Gastroesophageal sphincter (tissue), 4 donors: ENCODE data around the gene CCDC122. TPM values are rescaled to one million over a fixed set of nuclear protein-coding genes. Genes with fewer than 3 reads are reported as not detected.

Experiments used
- ATAC-seq: fragments of 150-250 bp; one replicate; pipeline ENCODE4 v1.9.1; 2016; ENCODE audit warnings: mild to moderate bottlenecking, moderate library complexity
- H3K27ac ChIP-seq, 4 donors: fragments of 200-600 bp; sonication (generic) in 3 of 4; 1 replicate in 3 of 4; 2 replicates in 1 of 4; pipeline ENCODE4 v1.5.1; 2016 to 2019
- H3K27me3 ChIP-seq: fragments of 200-600 bp; sonication (generic); one replicate; pipeline ENCODE4 v1.5.1; 2019
- H3K36me3 ChIP-seq, 2 donors: fragments of 200-600 bp; sonication (generic); one replicate each; pipeline ENCODE4 v1.5.1; 2019; ENCODE audit warnings: control low read depth in 1 of 2
- H3K4me1 ChIP-seq, 3 donors: fragments of 200-600 bp; sonication (generic); 1 replicate in 2 of 3; 2 replicates in 1 of 3; pipeline ENCODE4 v1.5.1; 2016 to 2019; ENCODE audit warnings: control low read depth in 2 of 3
- H3K4me3 ChIP-seq, 2 donors: fragments of 200-600 bp; sonication (generic); one replicate each; pipeline ENCODE4 v1.5.1; 2019; ENCODE audit warnings: mild to moderate bottlenecking in 1 of 2, moderate library complexity in 1 of 2
- H3K9me3 ChIP-seq, 3 donors: fragments of 200-600 bp; sonication (generic); one replicate each; pipeline ENCODE4 v1.5.1; 2017 to 2019; ENCODE audit warnings: control low read depth in 2 of 3
- EP300 ChIP-seq: sonication (generic); formaldehyde crosslinking; IDR thresholded peaks from one replicate; pipeline ENCODE4 v1.6.1; 2017; ENCODE audit warnings: antibody characterized with exemption, mild to moderate bottlenecking
- POLR2A ChIP-seq, 2 donors: fragments of 450-650 bp; IDR thresholded peaks; one replicate each; pipeline ENCODE4 v1.6.1; 2017; ENCODE audit warnings: antibody characterized with exemption in 2 of 2, mild to moderate bottlenecking in 2 of 2, moderate library complexity in 1 of 2
- POLR2AphosphoS5 ChIP-seq: sonication (generic); formaldehyde crosslinking; IDR thresholded peaks from one replicate; pipeline ENCODE4 v1.6.1; 2017; ENCODE audit warnings: antibody characterized with exemption
- WGBS, 2 donors: methylation state at CpG; one replicate each; pipeline ENCODE4 v1.1.5; 2018; ENCODE audit warnings: low coverage in 1 of 2; 5-methylcytosine and 5-hydroxymethylcytosine counted together
- total RNA-seq, 4 donors: library from RNA; depleted of rRNA; stranded (reverse); fragments of >200 nt; gene quantifications; one replicate each; pipeline ENCODE4 v1.1.0, GENCODE V29; 2016
- TF ChIP-seq, protein P1 (sequence below), 4 experiments: fragments of 200-600 bp in 2 of 4; fragments of 450-650 bp in 2 of 4; sonication (generic) in 1 of 4; IDR thresholded peaks; one replicate each; pipeline ENCODE4 v1.5.1; 2017 to 2019; ENCODE audit warnings: antibody characterized with exemption in 4 of 4, mild to moderate bottlenecking in 2 of 4, moderate library complexity in 2 of 4

Gene CCDC122
- total RNA-seq, 4 donors from 2014 or later = 3.6 to 5.3 (median 4.0) TPM

DNA sequence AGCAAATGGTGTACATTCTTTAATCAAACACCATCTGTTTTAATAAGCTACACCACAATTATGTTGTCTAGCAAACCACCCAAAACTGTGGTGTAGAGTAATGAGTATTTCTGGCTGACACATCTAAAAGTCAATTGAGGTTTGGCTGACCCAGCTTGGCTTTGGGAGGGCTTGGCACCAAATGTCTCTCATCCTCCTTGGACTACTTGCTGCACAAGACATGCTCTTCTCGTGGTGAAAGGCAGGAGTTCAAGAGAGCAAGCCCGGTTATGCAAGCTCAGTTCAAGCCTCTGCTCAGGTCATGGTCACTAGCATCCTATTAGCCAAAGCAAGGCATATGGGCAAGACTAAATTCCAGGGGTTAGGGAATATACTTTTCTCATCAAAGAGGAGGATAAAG lies 37.3 kb upstream of the CCDC122 start:
- Histone ChIP-seq H3K4me1 (peaks cover 0 to 5% (median 0%) of the 10 kb centered on the region in 3 donors), H3K9me3 (no peaks in the 10 kb centered on the region), H3K36me3 (no peaks in the 10 kb centered on the region), H3K4me3 (no peak overlapping the region), H3K27ac (no peak overlapping the region), H3K27me3 (no peaks in the 10 kb centered on the region)
- TF ChIP-seq EP300 = no peak
- no peak for TF ChIP-seq POLR2A (IDR thresholded peaks at IDR 0.05)
- no peak for TF ChIP-seq POLR2AphosphoS5
- TF ChIP-seq, protein P1, sequence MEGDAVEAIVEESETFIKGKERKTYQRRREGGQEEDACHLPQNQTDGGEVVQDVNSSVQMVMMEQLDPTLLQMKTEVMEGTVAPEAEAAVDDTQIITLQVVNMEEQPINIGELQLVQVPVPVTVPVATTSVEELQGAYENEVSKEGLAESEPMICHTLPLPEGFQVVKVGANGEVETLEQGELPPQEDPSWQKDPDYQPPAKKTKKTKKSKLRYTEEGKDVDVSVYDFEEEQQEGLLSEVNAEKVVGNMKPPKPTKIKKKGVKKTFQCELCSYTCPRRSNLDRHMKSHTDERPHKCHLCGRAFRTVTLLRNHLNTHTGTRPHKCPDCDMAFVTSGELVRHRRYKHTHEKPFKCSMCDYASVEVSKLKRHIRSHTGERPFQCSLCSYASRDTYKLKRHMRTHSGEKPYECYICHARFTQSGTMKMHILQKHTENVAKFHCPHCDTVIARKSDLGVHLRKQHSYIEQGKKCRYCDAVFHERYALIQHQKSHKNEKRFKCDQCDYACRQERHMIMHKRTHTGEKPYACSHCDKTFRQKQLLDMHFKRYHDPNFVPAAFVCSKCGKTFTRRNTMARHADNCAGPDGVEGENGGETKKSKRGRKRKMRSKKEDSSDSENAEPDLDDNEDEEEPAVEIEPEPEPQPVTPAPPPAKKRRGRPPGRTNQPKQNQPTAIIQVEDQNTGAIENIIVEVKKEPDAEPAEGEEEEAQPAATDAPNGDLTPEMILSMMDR (IDR thresholded peaks at IDR 0.05) = no peak
- WGBS, 2 donors = 35% methylated on average over 2 of the region's 2 CpGs; no CpG with 5 or more reads in 1 of the 2 donors
- no peak for ATAC-seq

DNA sequence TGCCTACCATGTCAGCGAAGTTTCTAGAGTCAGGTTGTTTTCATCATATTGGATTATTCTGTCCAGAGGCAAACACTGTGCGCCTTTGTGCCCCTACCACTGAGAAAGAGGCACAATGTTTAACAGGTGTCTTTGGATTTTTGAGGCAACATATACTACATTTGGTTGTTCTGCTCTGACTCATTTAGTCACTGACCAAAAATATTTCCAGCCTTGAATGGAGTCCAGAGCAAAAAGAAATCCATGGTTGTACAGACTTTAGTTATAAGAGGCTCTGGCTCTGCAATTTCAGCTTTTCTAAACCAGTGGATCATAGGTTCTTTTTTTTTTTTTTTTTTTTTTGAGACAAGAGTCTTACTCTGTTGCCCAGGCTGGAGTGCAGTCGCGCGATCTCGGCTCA lies 35.9 kb upstream of the CCDC122 start:
- H3K4me1 ChIP-seq = peaks cover 0 to 12% (median 0%) of the 10 kb centered on the region in 3 donors
- no peaks in the 10 kb centered on the region for H3K36me3 ChIP-seq
- no peak for ATAC-seq
- no peak for TF ChIP-seq POLR2A (IDR thresholded peaks at IDR 0.05)
- TF ChIP-seq EP300 = no peak
- H3K4me3 ChIP-seq = no peak overlapping the region
- WGBS, 2 donors = 44 to 57% methylated on average over 2 to 3 of the region's 6 CpGs
- no peaks in the 10 kb centered on the region for H3K27me3 ChIP-seq
- no peaks in the 10 kb centered on the region for H3K9me3 ChIP-seq
- H3K27ac ChIP-seq = no peak overlapping the region

DNA sequence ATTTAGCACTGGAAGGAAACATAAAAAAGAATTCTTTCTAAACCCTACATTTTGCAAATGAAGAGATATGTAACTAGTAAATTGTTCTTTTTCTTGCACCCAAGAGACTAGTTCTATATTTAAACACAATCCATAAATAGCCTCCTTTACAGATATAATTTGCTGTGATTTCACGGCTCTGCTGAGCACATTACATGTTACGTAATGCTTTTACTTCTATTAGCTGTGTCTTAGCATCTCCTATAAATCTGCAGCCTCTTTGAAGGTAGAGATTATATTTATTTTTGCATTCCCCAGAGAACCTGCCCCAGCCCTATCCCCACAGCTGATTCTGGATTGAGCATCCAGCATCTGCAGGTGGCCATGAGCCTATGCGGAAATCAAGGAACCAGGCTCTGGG lies 32.3 kb upstream of the CCDC122 start:
- ATAC-seq = no peak
- Histone ChIP-seq H3K27me3 (no peaks in the 10 kb centered on the region), H3K36me3 (no peaks in the 10 kb centered on the region), H3K9me3 (no peaks in the 10 kb centered on the region), H3K27ac (no peak overlapping the region), H3K4me3 (no peak overlapping the region), H3K4me1 (peaks cover 0 to 26% (median 6%) of the 10 kb centered on the region in 3 donors)
- 38 to 51% methylated on average over 2 of the region's 3 CpGs for WGBS, 2 donors
- TF ChIP-seq EP300 = no peak
- TF ChIP-seq, protein P1 (IDR thresholded peaks at IDR 0.05) = no peak
- no peak for TF ChIP-seq POLR2AphosphoS5
- TF ChIP-seq POLR2A (IDR thresholded peaks at IDR 0.05) = no peak

DNA sequence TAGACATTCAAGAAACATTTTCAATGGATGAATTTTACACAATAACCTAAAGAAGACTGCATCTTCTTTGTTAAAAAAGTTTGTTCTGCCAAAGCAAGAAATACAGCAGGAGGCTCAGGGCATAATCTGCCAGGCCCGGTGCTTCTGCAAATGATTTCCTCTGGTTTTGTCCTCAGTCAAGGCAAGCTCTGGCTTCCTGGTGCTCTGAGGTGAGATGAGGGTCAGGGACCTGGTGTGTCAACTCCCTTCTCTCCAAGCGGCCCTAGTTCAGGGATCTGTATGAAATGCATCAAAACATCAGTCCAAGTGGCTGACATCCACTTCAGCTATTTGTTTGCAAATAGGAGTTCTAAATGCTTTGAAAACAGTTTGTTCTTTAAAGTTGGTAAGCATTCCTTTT lies 31.7 kb upstream of the CCDC122 start:
- Histone ChIP-seq H3K9me3 (no peaks in the 10 kb centered on the region), H3K27me3 (no peaks in the 10 kb centered on the region), H3K36me3 (no peaks in the 10 kb centered on the region), H3K4me1 (peaks cover 0 to 26% (median 6%) of the 10 kb centered on the region in 3 donors), H3K4me3 (no peak overlapping the region), H3K27ac (no peak overlapping the region)
- no peak for TF ChIP-seq POLR2A (IDR thresholded peaks at IDR 0.05)
- TF ChIP-seq POLR2AphosphoS5 = no peak
- TF ChIP-seq EP300 = no peak
- TF ChIP-seq, protein P1 (IDR thresholded peaks at IDR 0.05) = no peak
- no peak for ATAC-seq
- 47% methylated on average over 2 of the region's 2 CpGs; no CpG with 5 or more reads in 1 of the 2 donors for WGBS, 2 donors

DNA sequence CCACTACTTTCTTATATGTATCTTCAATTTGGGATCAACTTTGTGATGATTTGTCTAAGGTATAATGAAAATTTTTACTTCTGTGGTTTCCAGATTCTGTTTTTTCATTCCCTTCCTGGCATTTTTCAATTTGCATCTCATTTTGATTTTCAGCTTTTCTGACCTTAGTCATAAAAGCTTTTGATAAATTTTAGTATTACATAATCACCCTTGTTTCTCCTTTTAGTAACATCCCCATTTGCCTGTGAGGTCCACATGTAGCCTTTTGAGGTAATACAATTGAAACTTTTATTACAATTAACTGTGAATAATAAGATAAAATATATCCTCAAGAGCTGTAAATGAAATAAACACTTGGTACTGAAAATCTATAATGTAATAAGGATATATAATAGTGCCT lies 31.3 kb upstream of the CCDC122 start:
- Histone ChIP-seq H3K27me3 (no peaks in the 10 kb centered on the region), H3K4me1 (peaks cover 0 to 27% (median 6%) of the 10 kb centered on the region in 3 donors), H3K4me3 (no peak overlapping the region), H3K36me3 (no peaks in the 10 kb centered on the region), H3K27ac (no peak overlapping the region), H3K9me3 (no peaks in the 10 kb centered on the region)
- no peak for ATAC-seq
- TF ChIP-seq POLR2AphosphoS5 (no peak), EP300 (no peak), POLR2A (IDR thresholded peaks at IDR 0.05) (no peak)
- TF ChIP-seq, protein P1 (IDR thresholded peaks at IDR 0.05) = no peak
